ENCODE measurements around the gene NALCN. TPM values are rescaled to one million over a fixed set of nuclear protein-coding genes. Genes with fewer than 3 reads are reported as not detected.

NALCN gene
- total and polyA plus RNA-seq, 2 of the 8 experiments (the other 6 are each of a cell fraction or from before 2014, with no cell fraction given): 0.26 to 0.54 TPM

GRCh38 chr13:101291206-101291605 is 125.1 kb downstream of the NALCN start (continued):
- TF ChIP-seq NANOG (IDR thresholded peaks at IDR 0.05; ENCODE audit: insufficient read depth, low read depth, low read length, poor library complexity, severe bottlenecking): no peak

Measured in H1 (cell line).